Measurements from ENCODE around the gene XPC. TPM values are rescaled to one million over a fixed set of nuclear protein-coding genes. Genes with fewer than 3 reads are reported as not detected.

XPC gene
- total RNA-seq, 1 experiment from 2014 or later: 34.9 TPM

DNA sequence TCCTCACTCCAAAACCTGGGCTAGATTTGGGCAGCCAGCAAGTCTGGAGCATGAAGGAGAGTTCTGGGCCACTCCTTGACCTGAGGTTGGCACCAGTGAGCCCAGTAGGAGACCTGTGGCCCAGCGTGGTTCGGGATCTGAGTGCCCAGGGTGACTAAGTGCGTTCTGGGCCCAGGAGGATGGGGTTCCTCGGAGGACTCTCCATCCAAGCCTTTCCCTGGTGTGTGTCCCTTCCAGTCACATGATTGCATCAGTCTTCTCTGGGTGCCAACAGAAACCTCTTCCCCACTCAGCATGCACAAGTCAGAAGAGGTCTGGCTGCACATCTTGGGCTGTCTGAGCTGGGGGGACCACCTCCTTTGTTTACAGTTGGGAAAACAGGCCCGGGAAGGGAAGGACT lies 38.6 kb downstream of the XPC start:
- Mint-ChIP-seq H3K27me3 (ENCODE audit: low read depth) (no peaks in the 10 kb centered on the region), H3K4me3 (no peak overlapping the region), H3K27ac (no peak overlapping the region; the same call in 1 of the 2 replicates), H3K36me3 (peaks cover 17% of the 10 kb centered on the region), H3K9me3 (no peaks in the 10 kb centered on the region), H3K4me1 (peaks cover 7% of the 10 kb centered on the region; the same call in 1 of the 2 replicates)
- no peak for DNase-seq (ENCODE audit: low spot score)
- TF ChIP-seq NFYB (CRISPR knock-in tag; conservative IDR thresholded peaks at IDR 0.05; ENCODE audit: low read depth): no peak
- TF ChIP-seq, protein P1, sequence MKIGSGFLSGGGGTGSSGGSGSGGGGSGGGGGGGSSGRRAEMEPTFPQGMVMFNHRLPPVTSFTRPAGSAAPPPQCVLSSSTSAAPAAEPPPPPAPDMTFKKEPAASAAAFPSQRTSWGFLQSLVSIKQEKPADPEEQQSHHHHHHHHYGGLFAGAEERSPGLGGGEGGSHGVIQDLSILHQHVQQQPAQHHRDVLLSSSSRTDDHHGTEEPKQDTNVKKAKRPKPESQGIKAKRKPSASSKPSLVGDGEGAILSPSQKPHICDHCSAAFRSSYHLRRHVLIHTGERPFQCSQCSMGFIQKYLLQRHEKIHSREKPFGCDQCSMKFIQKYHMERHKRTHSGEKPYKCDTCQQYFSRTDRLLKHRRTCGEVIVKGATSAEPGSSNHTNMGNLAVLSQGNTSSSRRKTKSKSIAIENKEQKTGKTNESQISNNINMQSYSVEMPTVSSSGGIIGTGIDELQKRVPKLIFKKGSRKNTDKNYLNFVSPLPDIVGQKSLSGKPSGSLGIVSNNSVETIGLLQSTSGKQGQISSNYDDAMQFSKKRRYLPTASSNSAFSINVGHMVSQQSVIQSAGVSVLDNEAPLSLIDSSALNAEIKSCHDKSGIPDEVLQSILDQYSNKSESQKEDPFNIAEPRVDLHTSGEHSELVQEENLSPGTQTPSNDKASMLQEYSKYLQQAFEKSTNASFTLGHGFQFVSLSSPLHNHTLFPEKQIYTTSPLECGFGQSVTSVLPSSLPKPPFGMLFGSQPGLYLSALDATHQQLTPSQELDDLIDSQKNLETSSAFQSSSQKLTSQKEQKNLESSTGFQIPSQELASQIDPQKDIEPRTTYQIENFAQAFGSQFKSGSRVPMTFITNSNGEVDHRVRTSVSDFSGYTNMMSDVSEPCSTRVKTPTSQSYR (CRISPR knock-in tag; IDR thresholded peaks at IDR 0.05): no peak
- TF ChIP-seq ZNF396 (CRISPR knock-in tag; IDR thresholded peaks at IDR 0.05; ENCODE audit: borderline replicate concordance): no peak
- TF ChIP-seq TEAD1 (CRISPR knock-in tag; IDR thresholded peaks at IDR 0.05): no peak
- TF ChIP-seq ZNF671 (CRISPR knock-in tag; IDR thresholded peaks at IDR 0.05): no peak
- TF ChIP-seq ZNF138 (CRISPR knock-in tag; conservative IDR thresholded peaks at IDR 0.05): no peak
- TF ChIP-seq FOXK1 (CRISPR knock-in tag; IDR thresholded peaks at IDR 0.05): no peak
- no peak for TF ChIP-seq NR2C2 (CRISPR knock-in tag; IDR thresholded peaks at IDR 0.05)
- TF ChIP-seq, protein P2, sequence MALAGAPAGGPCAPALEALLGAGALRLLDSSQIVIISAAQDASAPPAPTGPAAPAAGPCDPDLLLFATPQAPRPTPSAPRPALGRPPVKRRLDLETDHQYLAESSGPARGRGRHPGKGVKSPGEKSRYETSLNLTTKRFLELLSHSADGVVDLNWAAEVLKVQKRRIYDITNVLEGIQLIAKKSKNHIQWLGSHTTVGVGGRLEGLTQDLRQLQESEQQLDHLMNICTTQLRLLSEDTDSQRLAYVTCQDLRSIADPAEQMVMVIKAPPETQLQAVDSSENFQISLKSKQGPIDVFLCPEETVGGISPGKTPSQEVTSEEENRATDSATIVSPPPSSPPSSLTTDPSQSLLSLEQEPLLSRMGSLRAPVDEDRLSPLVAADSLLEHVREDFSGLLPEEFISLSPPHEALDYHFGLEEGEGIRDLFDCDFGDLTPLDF (CRISPR knock-in tag; IDR thresholded peaks at IDR 0.05): no peak
- no peak for TF ChIP-seq MYBL2 (CRISPR knock-in tag; IDR thresholded peaks at IDR 0.05)
- no peak for TF ChIP-seq JAZF1 (CRISPR knock-in tag; IDR thresholded peaks at IDR 0.05)
- no peak for TF ChIP-seq HMGA2 (CRISPR knock-in tag; IDR thresholded peaks at IDR 0.05)
- CTCF ChIA-PET: interaction anchor here (4.9 kb wide), 1 partner anchor 243 kb away, joined by 18 read pairs; no protein-coding TSS in a partner anchor
- no peak for ATAC-seq
- POLR2A ChIA-PET: no interaction called here

DNA sequence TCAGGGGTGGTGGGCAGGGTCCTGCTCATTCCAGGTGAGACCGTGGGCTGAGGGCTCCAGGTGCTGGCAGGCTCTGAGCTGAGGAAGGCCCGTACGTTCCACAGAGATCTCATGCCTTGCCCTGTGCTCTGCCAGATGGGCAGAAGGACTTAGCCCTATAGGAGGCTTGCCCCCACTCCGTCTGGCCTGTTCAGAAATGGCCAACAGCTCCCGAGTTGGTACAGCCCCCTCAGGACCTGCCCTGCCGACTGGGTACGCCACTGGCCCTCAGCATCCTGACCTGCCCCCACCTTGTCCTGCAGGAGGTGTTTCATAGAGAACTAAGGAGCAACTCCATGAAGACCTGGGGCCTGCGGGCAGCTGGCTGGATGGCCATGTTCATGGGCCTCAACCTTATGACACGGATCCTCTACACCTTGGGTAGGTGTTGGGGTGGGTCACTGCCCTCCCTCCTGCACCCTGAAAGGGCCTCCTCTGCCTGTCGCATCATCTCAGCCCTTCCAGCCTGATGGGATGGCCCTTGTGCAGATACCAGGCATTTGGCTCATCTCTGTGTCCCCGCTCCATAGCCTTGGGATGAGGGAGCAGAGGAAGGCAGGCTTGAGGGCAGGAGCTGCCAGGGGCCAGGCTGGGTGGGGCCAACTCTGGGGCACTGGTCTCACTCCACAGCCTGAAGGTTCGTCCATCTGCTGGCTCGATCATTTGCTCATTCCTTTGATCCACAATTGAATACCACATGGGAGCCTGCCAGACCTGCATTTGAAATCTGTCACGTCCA lies 39.3 kb downstream of the XPC start:
- ATAC-seq (no peak), DNase-seq (ENCODE audit: low spot score) (no peak)
- no peaks in the 10 kb centered on the region for H3K27me3 Mint-ChIP-seq (ENCODE audit: low read depth)
- peaks cover 19% of the 10 kb centered on the region for H3K36me3 Mint-ChIP-seq
- ChIA-PET POLR2A (no interaction called here), CTCF (interaction anchor here (4.9 kb wide), 1 partner anchor 242 kb away, joined by 18 read pairs; no protein-coding TSS in a partner anchor)
- no peaks in the 10 kb centered on the region for H3K9me3 Mint-ChIP-seq
- TF ChIP-seq TEAD1 (CRISPR knock-in tag; IDR thresholded peaks at IDR 0.05) (no peak), ATF1 (CRISPR knock-in tag; IDR thresholded peaks at IDR 0.05) (no peak), ATF2 (CRISPR knock-in tag; IDR thresholded peaks at IDR 0.05; ENCODE audit: borderline replicate concordance, low read depth) (no peak), NR1H2 (CRISPR knock-in tag; IDR thresholded peaks at IDR 0.05) (no peak)
- TF ChIP-seq, protein P3, sequence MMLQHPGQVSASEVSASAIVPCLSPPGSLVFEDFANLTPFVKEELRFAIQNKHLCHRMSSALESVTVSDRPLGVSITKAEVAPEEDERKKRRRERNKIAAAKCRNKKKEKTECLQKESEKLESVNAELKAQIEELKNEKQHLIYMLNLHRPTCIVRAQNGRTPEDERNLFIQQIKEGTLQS (CRISPR knock-in tag; conservative IDR thresholded peaks at IDR 0.05): no peak
- TF ChIP-seq, protein P4, sequence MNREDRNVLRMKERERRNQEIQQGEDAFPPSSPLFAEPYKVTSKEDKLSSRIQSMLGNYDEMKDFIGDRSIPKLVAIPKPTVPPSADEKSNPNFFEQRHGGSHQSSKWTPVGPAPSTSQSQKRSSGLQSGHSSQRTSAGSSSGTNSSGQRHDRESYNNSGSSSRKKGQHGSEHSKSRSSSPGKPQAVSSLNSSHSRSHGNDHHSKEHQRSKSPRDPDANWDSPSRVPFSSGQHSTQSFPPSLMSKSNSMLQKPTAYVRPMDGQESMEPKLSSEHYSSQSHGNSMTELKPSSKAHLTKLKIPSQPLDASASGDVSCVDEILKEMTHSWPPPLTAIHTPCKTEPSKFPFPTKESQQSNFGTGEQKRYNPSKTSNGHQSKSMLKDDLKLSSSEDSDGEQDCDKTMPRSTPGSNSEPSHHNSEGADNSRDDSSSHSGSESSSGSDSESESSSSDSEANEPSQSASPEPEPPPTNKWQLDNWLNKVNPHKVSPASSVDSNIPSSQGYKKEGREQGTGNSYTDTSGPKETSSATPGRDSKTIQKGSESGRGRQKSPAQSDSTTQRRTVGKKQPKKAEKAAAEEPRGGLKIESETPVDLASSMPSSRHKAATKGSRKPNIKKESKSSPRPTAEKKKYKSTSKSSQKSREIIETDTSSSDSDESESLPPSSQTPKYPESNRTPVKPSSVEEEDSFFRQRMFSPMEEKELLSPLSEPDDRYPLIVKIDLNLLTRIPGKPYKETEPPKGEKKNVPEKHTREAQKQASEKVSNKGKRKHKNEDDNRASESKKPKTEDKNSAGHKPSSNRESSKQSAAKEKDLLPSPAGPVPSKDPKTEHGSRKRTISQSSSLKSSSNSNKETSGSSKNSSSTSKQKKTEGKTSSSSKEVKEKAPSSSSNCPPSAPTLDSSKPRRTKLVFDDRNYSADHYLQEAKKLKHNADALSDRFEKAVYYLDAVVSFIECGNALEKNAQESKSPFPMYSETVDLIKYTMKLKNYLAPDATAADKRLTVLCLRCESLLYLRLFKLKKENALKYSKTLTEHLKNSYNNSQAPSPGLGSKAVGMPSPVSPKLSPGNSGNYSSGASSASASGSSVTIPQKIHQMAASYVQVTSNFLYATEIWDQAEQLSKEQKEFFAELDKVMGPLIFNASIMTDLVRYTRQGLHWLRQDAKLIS (CRISPR knock-in tag; IDR thresholded peaks at IDR 0.05; ENCODE audit: borderline replicate concordance): no peak
- no peak overlapping the region for H3K4me3 Mint-ChIP-seq
- peaks cover 2% of the 10 kb centered on the region; the same call in 1 of the 2 replicates for H3K4me1 Mint-ChIP-seq
- H3K27ac Mint-ChIP-seq: no peak overlapping the region; the same call in 1 of the 2 replicates

All from WTC11 (cell line).